ENCODE results near the gene PCSK7. TPM values are rescaled to one million over a fixed set of nuclear protein-coding genes. Genes with fewer than 3 reads are reported as not detected.

Gene PCSK7
- total RNA-seq, 2 donors from 2014 or later: 25.9 to 86.0 TPM

DNA sequence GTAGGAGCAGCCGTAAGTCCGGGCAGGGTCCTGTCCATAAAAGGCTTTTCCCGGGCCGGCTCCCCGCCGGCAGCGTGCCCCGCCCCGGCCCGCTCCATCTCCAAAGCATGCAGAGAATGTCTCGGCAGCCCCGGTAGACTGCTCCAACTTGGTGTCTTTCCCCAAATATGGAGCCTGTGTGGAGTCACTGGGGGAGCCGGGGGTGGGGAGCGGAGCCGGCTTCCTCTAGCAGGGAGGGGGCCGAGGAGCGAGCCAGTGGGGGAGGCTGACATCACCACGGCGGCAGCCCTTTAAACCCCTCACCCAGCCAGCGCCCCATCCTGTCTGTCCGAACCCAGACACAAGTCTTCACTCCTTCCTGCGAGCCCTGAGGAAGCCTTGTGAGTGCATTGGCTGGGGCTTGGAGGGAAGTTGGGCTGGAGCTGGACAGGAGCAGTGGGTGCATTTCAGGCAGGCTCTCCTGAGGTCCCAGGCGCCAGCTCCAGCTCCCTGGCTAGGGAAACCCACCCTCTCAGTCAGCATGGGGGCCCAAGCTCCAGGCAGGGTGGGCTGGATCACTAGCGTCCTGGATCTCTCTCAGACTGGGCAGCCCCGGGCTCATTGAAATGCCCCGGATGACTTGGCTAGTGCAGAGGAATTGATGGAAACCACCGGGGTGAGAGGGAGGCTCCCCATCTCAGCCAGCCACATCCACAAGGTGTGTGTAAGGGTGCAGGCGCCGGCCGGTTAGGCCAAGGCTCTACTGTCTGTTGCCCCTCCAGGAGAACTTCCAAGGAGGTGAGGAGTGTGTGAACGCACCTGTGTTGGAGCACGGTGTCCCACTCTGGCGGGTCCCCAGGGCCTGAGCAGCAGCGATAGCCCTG is 32.6 kb downstream of the PCSK7 start, which contains the start of gene TAGLN:
TAGLN (plus strand) TSS at position 318 of the 863 bp plus-strand sequence. CDS start 3,644 bp downstream, outside the sequence.
- DNase-seq: peak; percentile 35 to 55 (median 48)
- Histone ChIP-seq H3K4me3 (no peak within 1 kb of the TSS), H3K27ac (peak within 1 kb of the TSS in 3 of 4 donors; percentile 21 to 60 (median 53)), H3K9me3 (no peaks in the 10 kb centered on the region), H3K27me3 (no peaks in the 10 kb centered on the region), H3K36me3 (replicated peaks in 1 of 2; ENCODE audit: insufficient read depth in 1 of 2, low read depth in 2 of 2) (peaks cover 0 to under 1% of the 10 kb centered on the region in 2 donors), H3K4me1 (peaks cover 28% of the 10 kb centered on the region)
- 56 to 64% methylated on average over 13 to 30 of the region's 34 CpGs for WGBS, 2 donors
- intact Hi-C loops (cut with DNase I): no loop called here
- TF ChIP-seq, protein P1, sequence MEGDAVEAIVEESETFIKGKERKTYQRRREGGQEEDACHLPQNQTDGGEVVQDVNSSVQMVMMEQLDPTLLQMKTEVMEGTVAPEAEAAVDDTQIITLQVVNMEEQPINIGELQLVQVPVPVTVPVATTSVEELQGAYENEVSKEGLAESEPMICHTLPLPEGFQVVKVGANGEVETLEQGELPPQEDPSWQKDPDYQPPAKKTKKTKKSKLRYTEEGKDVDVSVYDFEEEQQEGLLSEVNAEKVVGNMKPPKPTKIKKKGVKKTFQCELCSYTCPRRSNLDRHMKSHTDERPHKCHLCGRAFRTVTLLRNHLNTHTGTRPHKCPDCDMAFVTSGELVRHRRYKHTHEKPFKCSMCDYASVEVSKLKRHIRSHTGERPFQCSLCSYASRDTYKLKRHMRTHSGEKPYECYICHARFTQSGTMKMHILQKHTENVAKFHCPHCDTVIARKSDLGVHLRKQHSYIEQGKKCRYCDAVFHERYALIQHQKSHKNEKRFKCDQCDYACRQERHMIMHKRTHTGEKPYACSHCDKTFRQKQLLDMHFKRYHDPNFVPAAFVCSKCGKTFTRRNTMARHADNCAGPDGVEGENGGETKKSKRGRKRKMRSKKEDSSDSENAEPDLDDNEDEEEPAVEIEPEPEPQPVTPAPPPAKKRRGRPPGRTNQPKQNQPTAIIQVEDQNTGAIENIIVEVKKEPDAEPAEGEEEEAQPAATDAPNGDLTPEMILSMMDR (IDR thresholded peaks at IDR 0.05): no peak
- TF ChIP-seq POLR2A (IDR thresholded peaks at IDR 0.05): peak in 2 of 3 donors; percentile 30 to 41
- ATAC-seq: peak; percentile 43

DNA sequence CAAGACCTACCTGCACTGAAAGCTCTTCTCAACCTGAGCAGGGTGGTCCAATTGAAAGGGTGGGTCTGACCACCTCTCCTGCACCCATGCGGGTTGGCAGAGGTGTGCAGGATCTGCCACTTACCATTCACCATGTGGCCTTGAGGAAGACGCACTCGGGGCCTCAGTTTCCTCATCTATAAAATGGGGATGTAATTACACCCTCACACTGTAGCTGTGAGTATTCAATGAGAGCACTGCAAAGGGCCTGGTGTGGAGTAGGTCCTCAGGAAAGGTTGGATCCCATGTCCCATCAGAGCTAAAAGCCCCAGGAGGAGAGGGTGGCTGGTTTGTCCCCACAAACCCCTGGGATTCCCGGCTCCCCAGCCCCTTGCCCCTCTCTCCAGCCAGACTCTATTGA is 33.3 kb downstream of the PCSK7 start:
- TF ChIP-seq POLR2A (IDR thresholded peaks at IDR 0.05): no peak
- TF ChIP-seq, protein P1 (IDR thresholded peaks at IDR 0.05): no peak
- Histone ChIP-seq H3K27me3 (no peaks in the 10 kb centered on the region), H3K36me3 (replicated peaks in 1 of 2; ENCODE audit: insufficient read depth in 1 of 2, low read depth in 2 of 2) (peaks cover 0 to 2% of the 10 kb centered on the region in 2 donors), H3K9me3 (no peaks in the 10 kb centered on the region), H3K4me3 (no peak overlapping the region), H3K4me1 (peaks cover 34% of the 10 kb centered on the region), H3K27ac (peak overlapping the region in 2 of 4 donors; percentile 19 to 53)
- ATAC-seq: no peak
- 78 to 100% methylated on average over 1 to 4 of the region's 4 CpGs for WGBS, 2 donors
- no peak for DNase-seq
- intact Hi-C loops (cut with DNase I): no loop called here

- ATAC-seq (no peak), DNase-seq (peak in 1 of 4 donors; percentile 49)
- peaks cover 0 to 5% of the 10 kb centered on the region in 2 donors for H3K36me3 ChIP-seq (replicated peaks in 1 of 2; ENCODE audit: insufficient read depth in 1 of 2, low read depth in 2 of 2)
- H3K4me3 ChIP-seq: no peak overlapping the region
- no peaks in the 10 kb centered on the region for H3K9me3 ChIP-seq
- H3K27ac ChIP-seq: peak overlapping the region in 3 of 4 donors; percentile 19 to 53 (median 21)
- 52 to 65% methylated on average over 8 to 17 of the region's 17 CpGs for WGBS, 2 donors
- TF ChIP-seq, protein P1 (IDR thresholded peaks at IDR 0.05): peak in 6 of 7 experiments; percentile 5 to 41 (median 21)
- TF ChIP-seq POLR2A (IDR thresholded peaks at IDR 0.05): no peak
- H3K27me3 ChIP-seq: no peaks in the 10 kb centered on the region
- H3K4me1 ChIP-seq: peaks cover 35% of the 10 kb centered on the region
- intact Hi-C loops (cut with DNase I): no loop called here
Observed at GRCh38 chr11:117197516-117198456, 34.1 kb downstream of the PCSK7 start.

- H3K27me3 ChIP-seq: no peaks in the 10 kb centered on the region
- no peaks in the 10 kb centered on the region for H3K9me3 ChIP-seq
- ATAC-seq (no peak), DNase-seq (no peak)
- WGBS, 2 donors: 91 to 95% methylated on average over 7 of the region's 7 CpGs
- intact Hi-C loops (cut with DNase I): no loop called here
- no peak overlapping the region for H3K4me3 ChIP-seq
- peaks cover 0 to 11% of the 10 kb centered on the region in 2 donors for H3K36me3 ChIP-seq (replicated peaks in 1 of 2; ENCODE audit: insufficient read depth in 1 of 2, low read depth in 2 of 2)
- H3K4me1 ChIP-seq: peaks cover 35% of the 10 kb centered on the region
- TF ChIP-seq POLR2A (IDR thresholded peaks at IDR 0.05): no peak
- TF ChIP-seq, protein P1 (IDR thresholded peaks at IDR 0.05): no peak
- H3K27ac ChIP-seq: peak overlapping the region in 2 of 4 donors; percentile 4 to 19
Observed at GRCh38 chr11:117197006-117197405, 34.9 kb downstream of the PCSK7 start.

Measured in body of pancreas (tissue), 4 donors.